GM12878 (cell line): Measurements from ENCODE around the gene TAF11L12. TPM values are rescaled to one million over a fixed set of nuclear protein-coding genes. Genes with fewer than 3 reads are reported as not detected.
"Not testable (repeated sequence)": the region's sequence is repeated elsewhere in the genome, so short reads cannot be mapped to it uniquely, and the experiment has no call there.

Experiments
- ATAC-seq: fragments of 200-7000 bp; cut with Tn5 transposase; 3 replicates; pipeline ENCODE4 v1.9.1; 2020; ENCODE audit warnings: mild to moderate bottlenecking, moderate library complexity
- BruUV-seq: library from RNA; stranded (reverse); fragments of 400-500 nt; replicated peaks from 2 replicates; lab custom pipeline; 2021; lab: Mats Ljungman, UMichigan
- CTCF ChIA-PET: fragments of 300-600 bp; sonication (Branson Sonifier 250); formaldehyde crosslinking; extraction: SDS; loops from one replicate; lab custom pipeline; 2021; ENCODE audit warnings: inconsistent platforms; lab: Yijun Ruan, JAX
- POLR2A ChIA-PET: fragments of 350-600 bp; formaldehyde crosslinking; extraction: SDS; loops from one replicate; lab custom pipeline; 2021; ENCODE audit warnings: inconsistent platforms; lab: Charles Lee
- RAD21 ChIA-PET: fragments of 300-600 bp; sonication (Branson Sonifier 250); formaldehyde crosslinking; loops from one replicate; lab custom pipeline; 2023; ENCODE audit warnings: antibody characterized with exemption; ENCODE audit not compliant: unreplicated experiment; lab: Charles Lee
- SMC1A ChIA-PET: fragments of 300-600 bp; sonication (Branson Sonifier 250); formaldehyde crosslinking; loops from one replicate; lab custom pipeline; 2023; ENCODE audit not compliant: unreplicated experiment, uncharacterized antibody; lab: Charles Lee
- DNase-seq: peaks from one replicate; pipeline ENCODE4 v3.0.0-alpha.2; 2011; ENCODE audit warnings: low read depth, low spot score
- FAIRE-seq: peaks from 3 replicates; lab custom pipeline; 2011; peaks lifted over from hg19 to GRCh38; lab: Jason Lieb, UNC
- H2AFZ ChIP-seq: 2 replicates; pipeline ENCODE4 v1.6.0; 2011; ENCODE audit warnings: low read depth, low read length, control low read depth; ENCODE audit not compliant: control insufficient read depth
- H3K27ac ChIP-seq: 2 replicates; pipeline ENCODE4 v1.5.1; 2011; ENCODE audit warnings: control low read depth; ENCODE audit not compliant: control insufficient read depth, insufficient read depth
- H3K27me3 ChIP-seq, 2 experiments: replicated peaks in 1 of 2; 2 replicates each; pipeline versions ENCODE4 v1.6.0 to v1.6.1; 2011; ENCODE audit warnings: low read length in 1 of 2; ENCODE audit not compliant: control insufficient read depth in 2 of 2, insufficient read depth in 2 of 2
- H3K36me3 ChIP-seq, 2 experiments: 2 replicates each; pipeline ENCODE4 v1.5.1; 2011; ENCODE audit warnings: low read length in 1 of 2; ENCODE audit not compliant: control insufficient read depth in 2 of 2, insufficient read depth in 2 of 2
- H3K4me1 ChIP-seq: 2 replicates; pipeline ENCODE4 v1.6.1; 2011; ENCODE audit warnings: mild to moderate bottlenecking, low read length, moderate library complexity, mixed read lengths; ENCODE audit not compliant: control insufficient read depth, insufficient read depth
- H3K4me2 ChIP-seq: 2 replicates; pipeline ENCODE4 v1.6.0; 2011; ENCODE audit warnings: control low read depth; ENCODE audit not compliant: control insufficient read depth, insufficient read depth
- H3K4me3 ChIP-seq: fragments of 200-600 bp; sonication (generic); 2 replicates; pipeline ENCODE4 v1.5.1; 2016
- H3K79me2 ChIP-seq: 2 replicates; pipeline ENCODE4 v1.6.0; 2011; ENCODE audit warnings: low read length; ENCODE audit not compliant: control insufficient read depth, insufficient read depth
- H3K9ac ChIP-seq: 2 replicates; pipeline ENCODE4 v1.8.0; 2011; ENCODE audit warnings: low read length, control low read depth, mixed read lengths; ENCODE audit not compliant: control insufficient read depth, insufficient read depth
- H3K9me3 ChIP-seq: replicated peaks from 3 replicates; pipeline ENCODE4 v1.5.1; 2011; ENCODE audit warnings: mild to moderate bottlenecking, low read length; ENCODE audit not compliant: control insufficient read depth, insufficient read depth
- H4K20me1 ChIP-seq: 2 replicates; pipeline ENCODE4 v1.6.0; 2011; ENCODE audit not compliant: control insufficient read depth, insufficient read depth
- WGBS: methylation state at CpG from one replicate; pipeline ENCODE4 v1.1.6; 2016; ENCODE audit warnings: low lambda C conversion rate; ENCODE audit not compliant: insufficient replicate concordance, insufficient coverage; ENCODE audit errors: missing lambda C conversion rate; 5-methylcytosine and 5-hydroxymethylcytosine counted together
- in situ Hi-C: fragments of 300-500 bp; cut with MboI; formaldehyde crosslinking; loops from 9 replicates; pipeline ENCODE4 v1.14.3; 2018; ENCODE audit warnings: mixed read lengths
- intact Hi-C: fragments of 100-400 bp; cut with micrococcal nuclease; formaldehyde crosslinking; loops from one replicate; pipeline ENCODE4 v1.14.2; 2022; ENCODE audit not compliant: unreplicated experiment
- polyA plus RNA-seq, 11 experiments: library from polyadenylated mRNA; depleted of rRNA in 4 of 11; unstranded in 6 of 11; stranded (reverse) in 5 of 11; fragments of >200 nt; fragmentation: Nextera tagmentation in 4 of 11; fragmentation: Illumina TruSeq in 1 of 11; extraction: Ambion mirVana in 4 of 11; extraction: Trizol in 1 of 11; gene quantifications; 1 replicate in 1 of 11; 2 replicates in 10 of 11; pipeline versions ENCODE4 v1.2.1 to v1.2.3, GENCODE V29; 2011 to 2016; ENCODE audit warnings: inconsistent platforms in 2 of 11, missing spikeins in 2 of 11, low read depth in 1 of 11
- total RNA-seq, 4 experiments: library from RNA; depleted of rRNA in 3 of 4; stranded (reverse); fragments of >200 nt in 3 of 4; fragmentation: Illumina TruSeq in 1 of 4; extraction: Trizol in 1 of 4; gene quantifications; 2 replicates each; pipeline versions ENCODE4 v1.2.1 to v1.2.3, GENCODE V29; 2013 to 2021

Gene TAF11L12
- total and polyA plus RNA-seq, 10 of the 15 experiments (the other 5 are each of a cell fraction or from before 2014, with no cell fraction given) = not detected

GRCh38 chr5:17594255-17594654 lies 15.9 kb upstream of the TAF11L12 start, which contains the start of gene TAF11L9:
TSS of gene TAF11L9 (minus strand) at chr5:17594394.
- H3K9ac ChIP-seq, H3K4me2 ChIP-seq, H2AFZ ChIP-seq, H3K79me2 ChIP-seq, RAD21 ChIA-PET, H3K27ac ChIP-seq, H3K4me1 ChIP-seq, FAIRE-seq, DNase-seq, intact Hi-C loops, H3K4me3 ChIP-seq, in situ Hi-C loops, POLR2A ChIA-PET, H3K36me3 ChIP-seq, BruUV-seq, H3K27me3 ChIP-seq, H4K20me1 ChIP-seq, H3K9me3 ChIP-seq, SMC1A ChIA-PET, ATAC-seq, CTCF ChIA-PET: not testable (repeated sequence)
- no CpG with 5 or more reads among the region's 15 CpGs for WGBS

- CTCF ChIA-PET, in situ Hi-C loops, H3K36me3 ChIP-seq, H3K27me3 ChIP-seq, H4K20me1 ChIP-seq, POLR2A ChIA-PET, H3K9me3 ChIP-seq, H3K4me1 ChIP-seq, H3K4me2 ChIP-seq, H3K79me2 ChIP-seq, H3K27ac ChIP-seq, H2AFZ ChIP-seq, RAD21 ChIA-PET, SMC1A ChIA-PET, H3K4me3 ChIP-seq, ATAC-seq, DNase-seq, FAIRE-seq, intact Hi-C loops, H3K9ac ChIP-seq, BruUV-seq: not testable (repeated sequence)
- WGBS = no CpG with 5 or more reads among the region's 15 CpGs
These were observed 12.5 kb upstream of the TAF11L12 start, which contains the start of gene TAF11L10 for GRCh38 chr5:17597728-17598127. TSS of gene TAF11L10 (minus strand) at chr5:17597828.

- WGBS = 26% methylated on average over 6 of the region's 6 CpGs
These were observed 6.3 kb upstream of the TAF11L12 start, which contains the start of gene TAF11L11 for GRCh38 chr5:17603880-17604279. TSS of gene TAF11L11 (plus strand) at chr5:17604183.

More at GRCh38 chr5:17603880-17604279, 6.3 kb upstream of the TAF11L12 start, which contains the start of gene TAF11L11:
- intact Hi-C loops, in situ Hi-C loops, H4K20me1 ChIP-seq, H2AFZ ChIP-seq, H3K9ac ChIP-seq, H3K27ac ChIP-seq, POLR2A ChIA-PET, RAD21 ChIA-PET, H3K9me3 ChIP-seq, H3K27me3 ChIP-seq, FAIRE-seq, ATAC-seq, DNase-seq, H3K4me1 ChIP-seq, CTCF ChIA-PET, BruUV-seq, H3K4me3 ChIP-seq, H3K36me3 ChIP-seq, H3K4me2 ChIP-seq, H3K79me2 ChIP-seq, SMC1A ChIA-PET: not testable (repeated sequence)
